T-helper 2 cell treated with Interferon-gamma antibody and Interleukin-4, amounts not matched to agents 100 ng/mL and 5 ng/mL, for 36 hours (primary cell): ENCODE data around the gene NCOA1. TPM values are rescaled to one million over a fixed set of nuclear protein-coding genes. Genes with fewer than 3 reads are reported as not detected.
"Not testable (repeated sequence)": the region's sequence is repeated elsewhere in the genome, so short reads cannot be mapped to it uniquely, and the experiment has no call there.

ENCODE experiments used
- intact Hi-C: fragments of 100-400 bp; cut with micrococcal nuclease; formaldehyde crosslinking; loops from one replicate; pipeline ENCODE4 v1.15.1; 2023
- total RNA-seq: library from RNA; stranded (reverse); gene quantifications from 2 replicates; pipeline ENCODE4 v1.2.3, GENCODE V29; 2022

The NCOA1 gene
- total RNA-seq, 1 donor from 2014 or later, result 21.4 TPM

DNA sequence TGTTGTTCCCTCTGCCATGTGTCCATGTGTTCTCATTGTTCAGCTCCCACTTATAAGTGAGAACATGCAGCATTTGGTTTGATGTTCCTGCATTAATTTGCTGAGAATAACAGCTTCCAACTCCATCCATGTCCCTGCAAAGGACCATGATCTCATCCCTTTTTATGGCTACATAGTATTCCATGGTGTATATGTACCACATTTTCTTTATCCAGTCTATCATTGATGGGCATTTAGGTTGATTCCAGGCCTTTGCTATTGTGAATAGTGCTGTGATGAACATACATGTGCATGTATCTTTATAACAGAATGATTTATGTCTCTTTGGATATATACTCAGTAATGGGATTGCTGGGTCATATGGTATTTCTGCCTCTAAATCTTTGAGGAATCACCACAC is 187.0 kb downstream of the NCOA1 start:
- intact Hi-C loops, result not testable (repeated sequence)

DNA sequence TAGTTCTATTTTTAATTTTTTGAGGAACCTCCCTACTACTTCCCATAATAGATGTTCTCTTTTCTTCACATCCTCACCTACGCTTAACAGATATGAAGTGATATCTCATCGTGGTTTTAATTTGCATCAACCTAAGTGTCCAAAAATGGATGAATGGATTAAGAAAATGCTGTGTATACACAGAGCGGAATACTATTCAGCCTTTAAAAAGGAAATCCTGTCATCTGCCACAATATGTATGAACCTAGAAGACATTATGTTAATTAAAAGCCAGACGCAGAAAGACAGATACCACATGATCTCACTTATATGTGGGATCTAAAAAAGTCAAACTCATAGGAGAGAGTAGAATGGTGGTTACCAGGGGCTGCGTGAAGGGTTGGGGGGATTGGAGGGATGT is 189.1 kb downstream of the NCOA1 start:
- intact Hi-C loops, result no loop called here

DNA sequence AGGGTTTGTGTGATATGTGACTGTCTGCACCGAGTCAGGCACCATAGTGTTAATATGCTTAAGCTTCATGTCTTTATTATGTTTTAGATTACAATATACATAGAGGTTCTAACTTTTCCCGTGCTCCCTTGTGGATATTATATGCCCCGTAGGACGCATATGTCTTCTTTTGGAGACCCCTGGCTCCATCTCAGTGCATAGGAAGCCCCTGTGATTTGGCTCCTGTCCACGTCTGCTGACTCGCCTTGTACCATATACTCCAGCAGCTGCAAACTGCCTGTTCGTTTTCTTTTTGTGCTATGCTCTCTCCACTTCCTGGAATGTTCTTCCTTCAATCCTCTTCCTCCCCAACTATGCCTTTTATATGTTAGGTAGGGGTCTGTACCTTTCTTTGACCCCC is 191.2 kb downstream of the NCOA1 start:
- intact Hi-C loops, result no loop called here

DNA sequence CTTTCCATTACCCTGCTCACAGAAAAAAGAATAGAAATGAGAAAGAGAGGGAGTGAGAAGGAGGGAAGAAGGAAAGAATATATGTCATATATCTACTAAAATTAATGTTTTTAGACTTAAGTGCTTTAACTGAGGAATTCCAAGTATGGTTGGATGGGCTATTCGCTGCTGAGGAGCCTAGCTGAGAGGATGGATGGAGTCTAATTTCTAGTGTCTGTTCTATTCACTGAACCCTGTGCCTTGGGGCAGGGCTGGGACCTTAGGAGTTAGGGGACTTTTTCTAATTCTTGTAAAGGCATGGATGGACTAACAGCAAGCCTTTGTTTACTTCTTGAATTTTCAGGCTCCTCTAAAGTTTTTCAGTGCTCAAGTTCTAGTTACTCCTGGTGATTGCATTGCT is 192.4 kb downstream of the NCOA1 start:
- intact Hi-C loops, result no loop called here

DNA sequence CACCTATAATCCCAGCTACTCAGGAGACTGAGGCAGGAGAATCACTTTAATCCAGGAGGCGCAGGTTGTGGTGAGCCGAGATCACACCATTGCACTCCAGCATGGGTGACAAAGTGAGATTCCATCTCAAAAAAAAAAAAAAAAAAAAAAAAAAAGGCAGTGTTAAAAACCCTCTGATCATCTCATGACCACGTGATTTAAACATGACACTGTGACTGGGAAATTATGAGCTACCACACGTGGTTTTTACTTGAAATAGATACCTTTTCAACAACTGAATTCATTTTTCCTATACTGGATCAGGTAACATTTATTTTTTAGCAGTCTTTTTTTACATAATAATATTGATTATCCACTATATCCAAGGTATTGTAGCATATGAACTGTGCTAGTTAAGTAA is 199.5 kb downstream of the NCOA1 start:
- intact Hi-C loops, result no loop called here

DNA sequence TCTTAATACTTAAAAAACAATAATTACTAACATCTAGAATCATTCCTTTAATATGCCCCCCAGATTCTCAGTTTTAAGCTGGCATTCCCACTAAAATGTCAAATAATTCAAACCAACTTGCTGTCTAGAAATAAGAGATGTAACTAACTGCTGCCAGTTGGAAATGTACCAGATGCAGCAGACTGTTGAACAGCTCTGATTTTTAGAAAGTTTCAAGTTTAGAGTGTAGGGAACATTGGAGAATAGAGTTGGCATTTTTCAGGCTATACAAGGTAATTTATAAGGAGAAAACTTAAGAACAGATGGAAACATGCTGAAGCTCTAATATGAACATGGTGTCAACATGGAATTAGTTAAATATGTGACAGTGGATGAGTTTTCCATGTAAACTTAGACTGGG is 200.8 kb downstream of the NCOA1 start:
- intact Hi-C loops, result no loop called here

DNA sequence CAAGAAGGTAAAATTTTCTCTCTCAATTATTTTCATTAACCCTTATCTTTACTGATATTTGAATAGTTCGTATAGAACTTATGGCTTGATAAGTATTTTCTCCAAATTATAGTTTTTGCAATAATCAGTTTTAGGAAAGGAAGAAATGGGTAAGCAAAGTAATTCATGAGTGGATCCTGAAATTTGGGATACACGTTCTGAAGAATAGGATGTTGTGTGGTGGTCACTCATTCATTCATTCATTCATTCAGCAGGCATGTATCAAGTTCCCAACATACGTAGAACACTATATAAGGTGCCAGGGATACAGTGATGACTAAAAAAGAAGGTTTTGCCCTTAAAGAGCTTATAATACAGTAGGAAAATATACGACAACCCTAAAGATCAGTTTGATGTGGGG is 206.7 kb downstream of the NCOA1 start:
- intact Hi-C loops, result no loop called here

DNA sequence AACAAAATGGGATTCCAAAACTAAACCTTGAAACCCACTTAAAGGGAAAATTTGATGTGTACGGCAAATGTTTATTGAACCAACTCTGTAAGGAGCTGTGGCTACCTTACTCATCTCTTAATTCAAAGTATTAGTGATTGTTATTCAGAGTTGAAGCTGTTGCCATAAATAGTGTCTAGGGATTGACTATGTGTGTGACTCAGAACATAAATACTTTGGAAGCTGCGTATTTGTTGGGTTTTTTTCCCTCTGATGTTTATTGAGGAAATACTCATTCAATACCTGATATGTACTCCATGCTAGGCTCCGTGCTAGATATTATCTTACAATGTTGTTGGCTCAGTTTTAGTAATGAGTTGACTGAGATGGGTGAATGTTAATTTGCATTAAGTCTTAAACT is 211.7 kb downstream of the NCOA1 start:
- intact Hi-C loops, result no loop called here

DNA sequence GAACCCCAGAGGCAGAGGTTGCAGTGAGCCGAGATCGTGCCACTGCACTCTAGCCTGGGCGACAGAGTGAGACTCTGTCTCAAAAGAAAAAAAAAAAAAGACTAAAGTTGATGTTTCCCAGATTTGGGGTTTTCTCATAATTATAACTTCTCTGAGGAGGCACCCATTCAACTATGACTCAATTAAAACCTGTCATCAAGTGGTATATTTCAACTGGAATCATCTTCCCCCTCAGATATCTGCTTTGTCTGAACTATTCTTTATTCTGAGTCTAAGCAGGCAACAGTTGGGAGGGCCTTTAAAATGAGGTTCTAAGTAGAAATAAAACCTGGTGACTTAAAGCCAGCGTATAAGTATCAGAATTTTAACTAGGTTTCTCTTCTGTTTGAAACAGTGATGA is 213.6 kb downstream of the NCOA1 start:
- intact Hi-C loops, result no loop called here

DNA sequence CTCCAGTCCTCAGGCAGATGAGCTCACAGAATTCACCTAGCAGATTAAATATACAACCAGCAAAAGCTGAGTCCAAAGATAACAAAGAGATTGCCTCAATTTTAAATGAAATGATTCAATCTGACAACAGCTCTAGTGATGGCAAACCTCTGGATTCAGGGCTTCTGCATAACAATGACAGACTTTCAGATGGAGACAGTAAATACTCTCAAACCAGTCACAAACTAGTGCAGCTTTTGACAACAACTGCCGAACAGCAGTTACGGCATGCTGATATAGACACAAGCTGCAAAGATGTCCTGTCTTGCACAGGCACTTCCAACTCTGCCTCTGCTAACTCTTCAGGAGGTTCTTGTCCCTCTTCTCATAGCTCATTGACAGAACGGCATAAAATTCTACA is 216.1 kb downstream of the NCOA1 start:
- intact Hi-C loops, result no loop called here

DNA sequence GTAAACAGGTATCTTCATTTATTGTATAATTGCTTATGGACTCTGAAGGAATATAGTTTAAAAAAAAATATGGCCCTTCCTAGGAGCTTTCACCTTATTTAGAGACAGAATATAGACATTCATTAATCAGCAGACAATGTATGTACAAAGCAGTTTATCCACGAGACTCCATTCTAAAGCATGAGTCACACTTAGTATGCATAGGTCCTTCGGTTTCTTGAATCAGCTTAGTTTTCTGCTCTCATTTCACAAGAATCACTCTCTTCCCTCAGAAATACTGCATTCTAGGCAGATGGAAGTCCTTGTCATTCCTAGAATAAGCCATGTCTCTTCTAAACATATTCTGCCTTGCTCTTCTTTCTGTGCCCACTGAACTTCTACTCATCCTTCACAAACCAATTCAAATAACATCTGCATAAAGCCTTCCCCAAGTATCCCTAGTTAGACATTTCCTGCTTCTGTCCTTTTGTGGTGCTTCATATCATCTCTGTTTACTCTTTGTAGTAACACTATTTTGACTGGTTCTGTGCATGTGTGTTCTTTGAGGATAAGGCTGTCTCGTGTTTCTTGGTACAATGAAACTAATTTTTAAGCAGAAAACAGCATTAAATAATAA is 217.6 kb downstream of the NCOA1 start:
- intact Hi-C loops, result no loop called here

DNA sequence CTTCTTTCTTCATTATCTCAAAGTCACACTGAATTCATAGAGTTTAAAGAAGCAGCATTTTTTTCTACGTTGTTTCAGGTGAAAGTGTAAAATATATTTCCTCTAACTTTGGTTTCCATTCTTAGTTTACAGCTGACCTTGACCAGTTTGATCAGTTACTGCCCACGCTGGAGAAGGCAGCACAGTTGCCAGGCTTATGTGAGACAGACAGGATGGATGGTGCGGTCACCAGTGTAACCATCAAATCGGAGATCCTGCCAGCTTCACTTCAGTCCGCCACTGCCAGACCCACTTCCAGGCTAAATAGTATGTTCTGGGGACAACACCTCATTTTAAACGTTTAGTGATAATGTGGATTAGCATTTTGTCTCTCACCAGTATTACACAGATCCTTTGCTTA is 219.8 kb downstream of the NCOA1 start:
- intact Hi-C loops, result no loop called here

DNA sequence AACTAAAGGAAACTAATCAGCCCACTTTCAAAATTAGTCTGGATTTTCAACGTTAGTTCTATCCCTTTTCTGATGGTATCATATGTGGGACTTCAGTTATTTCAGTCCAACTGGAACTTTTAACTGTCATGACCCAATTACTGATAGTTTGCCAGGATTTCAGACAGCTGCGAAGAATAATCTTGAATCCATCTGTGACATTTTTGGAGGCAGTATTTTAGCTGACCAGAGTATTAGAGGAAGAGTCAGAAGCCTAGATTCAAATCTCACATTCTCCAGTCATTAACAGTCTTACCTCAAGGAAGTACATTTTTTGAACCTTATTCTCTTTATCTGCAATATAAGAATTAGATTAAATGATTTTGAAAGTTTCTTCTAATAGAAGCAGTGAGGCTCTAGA is 220.8 kb downstream of the NCOA1 start:
- intact Hi-C loops, result no loop called here

DNA sequence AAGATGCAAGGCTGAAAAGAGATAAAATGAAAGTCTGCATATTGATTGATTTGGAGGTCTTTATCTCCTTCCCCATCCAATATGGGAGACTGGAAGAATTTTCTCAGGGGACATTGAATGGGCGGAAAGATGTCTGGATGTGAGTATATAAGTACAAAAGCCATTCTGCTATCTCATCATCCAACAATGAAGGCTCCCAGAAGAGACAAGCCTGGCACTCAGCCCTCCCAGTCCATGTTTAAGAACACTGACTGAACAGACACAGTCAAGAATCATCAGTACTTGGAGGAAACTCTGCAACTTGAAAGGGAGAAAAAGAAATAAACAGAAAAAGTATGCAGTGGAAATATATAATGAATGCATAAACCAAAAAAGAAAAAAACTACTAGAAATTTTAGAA is 221.2 kb downstream of the NCOA1 start:
- intact Hi-C loops, result no loop called here

DNA sequence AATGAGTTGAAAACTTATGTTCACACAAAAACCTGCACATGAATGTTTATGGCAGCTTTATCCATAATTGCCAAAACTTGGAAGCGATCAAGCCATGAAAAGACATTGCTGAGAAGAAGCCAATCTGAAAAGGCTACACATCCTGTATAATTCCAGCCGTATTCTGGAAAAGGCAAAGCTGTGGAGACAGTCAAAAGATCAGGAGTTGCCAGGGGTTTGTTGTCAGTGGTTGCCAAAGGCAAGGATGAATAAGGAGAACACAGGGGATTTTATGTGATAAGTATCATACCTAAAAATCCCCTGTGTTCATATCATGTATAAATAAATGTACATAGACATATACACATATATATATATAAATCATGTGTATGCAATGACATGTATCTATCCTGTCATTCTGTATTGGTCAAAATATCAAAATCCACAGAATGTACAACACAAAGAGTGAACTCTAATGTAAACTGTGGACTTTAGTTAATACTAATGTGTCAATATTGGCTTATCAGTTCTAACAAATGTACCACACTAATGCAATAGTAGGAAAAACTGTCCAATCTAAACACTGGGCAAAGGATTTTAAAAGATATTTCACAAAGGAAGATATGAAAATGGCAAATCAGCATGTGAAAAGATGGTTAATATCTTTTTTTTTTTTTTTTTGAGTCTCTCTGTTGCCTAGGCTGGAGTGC is 226.4 kb downstream of the NCOA1 start:
- intact Hi-C loops, result no loop called here

DNA sequence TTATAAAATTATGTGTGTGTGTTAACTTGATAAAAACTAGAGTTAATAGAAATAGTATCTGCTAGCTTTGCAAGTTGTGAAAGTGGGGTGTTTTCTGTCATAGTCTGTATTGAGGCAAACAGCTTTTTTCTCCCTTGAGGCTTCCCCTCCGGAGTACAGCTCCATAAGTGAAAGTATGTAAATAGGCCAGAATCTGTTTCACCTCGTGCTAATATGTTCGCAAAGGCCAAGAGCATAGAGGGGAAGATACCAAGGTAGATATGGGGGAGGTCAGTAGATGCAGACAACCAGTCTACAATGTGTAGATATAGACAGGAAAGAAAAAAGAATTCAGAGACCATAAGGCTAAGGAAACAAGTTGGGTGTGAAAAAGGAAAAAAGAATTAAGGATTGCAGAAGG is 229.3 kb downstream of the NCOA1 start:
- intact Hi-C loops, result no loop called here

DNA sequence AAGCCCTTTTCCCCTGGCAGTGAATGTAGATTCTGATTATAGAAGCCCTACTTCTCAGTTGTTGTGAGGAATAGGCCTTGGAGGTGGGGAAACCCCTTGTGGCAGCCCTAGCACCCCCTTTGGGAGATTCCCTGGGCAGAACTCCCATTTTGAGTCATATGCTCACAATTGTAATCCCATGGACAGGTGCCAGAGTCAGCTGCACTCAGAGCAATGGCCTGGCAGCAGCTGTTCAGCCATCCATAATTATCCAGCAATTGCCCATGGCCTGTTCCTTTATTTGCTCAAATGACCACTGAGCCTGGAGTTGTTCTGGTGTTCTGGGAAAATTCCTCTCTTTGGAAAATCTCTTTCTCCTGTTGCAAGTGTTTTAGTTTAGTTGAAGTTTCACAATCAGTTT is 230.4 kb downstream of the NCOA1 start:
- intact Hi-C loops, result no loop called here

DNA sequence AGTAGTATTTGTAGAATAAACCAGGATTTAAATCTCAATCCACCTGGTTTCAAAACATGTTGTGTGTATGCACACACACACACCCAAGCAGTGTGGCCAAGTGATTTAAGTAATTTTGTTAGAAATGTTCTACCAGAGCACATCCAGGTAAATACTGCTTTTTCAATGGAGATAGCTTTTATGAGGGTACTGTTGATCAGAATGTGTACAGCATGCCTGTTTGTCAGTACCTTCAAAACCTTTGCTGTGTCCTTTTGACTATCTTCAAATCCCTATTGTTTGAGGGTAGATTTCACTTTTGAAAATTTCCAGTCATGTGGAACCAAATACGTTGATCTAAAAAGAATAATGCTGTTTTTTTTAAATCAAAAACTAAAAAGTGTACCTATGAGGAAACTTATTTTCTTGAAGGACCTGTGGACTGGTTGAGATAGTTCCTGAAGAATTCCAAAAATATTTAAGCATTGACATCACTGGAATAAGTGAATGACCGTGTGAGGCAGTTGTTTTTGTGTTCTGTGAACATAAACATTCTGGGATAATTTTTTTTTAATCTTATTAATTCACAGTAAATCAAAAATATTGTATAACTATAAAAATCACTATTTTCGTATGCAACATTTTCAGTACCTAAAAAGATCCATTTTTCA is 231.2 kb downstream of the NCOA1 start:
- intact Hi-C loops, result no loop called here

DNA sequence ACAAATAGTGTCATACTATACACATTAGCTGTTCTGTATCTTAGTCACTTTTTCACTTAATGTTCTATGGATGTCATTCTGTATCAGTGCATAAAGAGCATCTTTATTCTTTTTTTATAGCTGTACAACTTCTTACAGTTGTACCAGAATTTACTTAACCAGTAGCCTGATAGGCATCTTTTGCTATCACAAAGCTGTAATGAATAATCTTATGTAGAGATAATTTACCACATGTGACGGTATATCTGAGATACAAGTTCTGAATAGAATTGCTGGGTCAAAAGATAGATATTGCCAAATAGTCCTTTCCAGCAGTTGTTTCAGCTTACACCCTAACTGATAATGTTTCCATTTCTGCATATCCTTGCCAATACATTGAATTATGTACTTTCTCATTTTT is 232.1 kb downstream of the NCOA1 start:
- intact Hi-C loops, result no loop called here

DNA sequence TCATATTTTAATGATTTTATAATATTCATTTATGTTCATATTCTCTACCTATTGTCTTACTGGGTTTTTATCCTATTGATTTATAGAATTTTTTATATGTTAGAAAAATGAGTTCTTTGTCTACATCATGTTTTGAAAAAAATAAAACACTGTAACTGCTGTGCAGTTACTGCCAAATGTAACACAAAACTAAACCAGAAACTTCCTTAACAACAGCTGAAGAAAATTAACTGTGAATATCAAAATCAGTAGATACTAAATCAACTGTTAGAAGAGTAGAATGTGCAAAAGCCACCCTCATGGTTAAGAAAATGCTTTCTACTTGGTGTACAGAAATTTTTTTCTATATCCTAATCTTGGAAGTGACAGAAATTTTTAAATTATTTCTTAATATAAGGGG is 232.6 kb downstream of the NCOA1 start:
- intact Hi-C loops, result no loop called here

DNA sequence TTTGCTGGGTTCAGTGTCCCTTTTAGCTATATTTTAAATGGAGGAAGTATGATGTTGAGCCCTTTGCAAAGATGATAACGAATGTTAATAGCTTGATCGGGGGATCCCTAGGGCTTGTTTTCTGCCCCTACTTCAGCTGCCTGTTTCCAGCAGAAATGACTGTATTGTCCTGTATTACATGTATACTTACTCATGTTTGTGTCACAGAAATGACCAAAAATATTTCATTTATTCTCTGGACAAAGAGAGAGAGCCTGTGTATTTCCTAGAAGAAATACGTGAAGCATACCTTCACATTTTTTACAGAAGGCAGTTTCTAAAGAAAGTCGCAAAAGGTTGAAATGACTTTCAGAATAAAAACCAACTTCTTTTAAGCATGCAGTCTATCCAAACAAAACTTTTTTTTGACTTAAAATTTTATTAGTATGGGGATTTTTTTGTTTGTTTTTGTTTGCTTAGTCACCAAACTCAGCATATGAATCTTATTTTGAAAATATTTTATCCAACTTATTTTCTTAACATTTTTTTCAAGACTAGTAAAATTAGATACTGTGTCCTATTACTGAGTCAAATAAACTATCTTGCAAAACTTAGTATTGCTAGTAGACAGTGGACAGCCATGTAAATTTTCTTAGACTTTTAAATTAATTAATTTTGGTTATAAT is 233.2 kb downstream of the NCOA1 start:
- intact Hi-C loops, result no loop called here

DNA sequence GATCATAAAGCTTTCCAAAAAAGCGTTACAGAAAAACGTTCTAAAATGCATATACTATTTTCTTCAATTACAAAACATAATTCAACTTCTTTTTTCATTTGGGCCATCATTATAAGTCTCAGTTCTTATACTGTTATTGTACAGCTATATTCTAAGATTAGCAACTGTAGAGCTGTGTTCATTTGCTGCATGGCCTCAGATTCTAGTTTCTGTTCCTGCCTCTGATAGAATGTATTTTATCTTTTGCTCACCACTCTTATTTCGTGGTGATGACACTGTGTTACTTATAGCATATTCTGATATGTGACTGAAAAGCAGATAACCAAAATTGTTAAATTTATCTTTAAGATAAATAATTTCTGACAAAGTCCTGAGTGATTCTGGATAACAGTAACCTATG is 234.9 kb downstream of the NCOA1 start:
- intact Hi-C loops, result no loop called here

DNA sequence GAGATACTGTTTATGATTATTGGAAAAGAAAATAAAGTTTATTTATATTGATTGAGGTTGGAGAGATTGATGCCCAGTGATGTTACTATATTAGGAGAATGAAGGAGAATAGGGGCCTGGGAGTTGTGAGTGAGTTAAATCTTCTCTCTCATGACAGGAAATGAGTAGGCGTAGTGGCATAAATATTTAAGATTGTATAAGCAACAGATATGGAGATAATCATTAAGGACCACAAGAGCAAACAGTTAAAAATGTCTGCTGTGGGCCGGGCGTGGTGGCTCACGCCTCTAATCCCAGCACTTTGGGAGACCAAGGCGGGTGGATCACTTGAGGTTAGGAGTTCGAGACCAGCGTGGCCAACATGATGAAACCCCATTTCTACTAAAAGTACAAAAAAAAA is 239.4 kb downstream of the NCOA1 start:
- intact Hi-C loops, result no loop called here
